ENCODE data around the gene NUP85.

GRCh38 chr17:75244133-75244866 is 38.8 kb downstream of the NUP85 start:
- TF ChIP-seq CTCF (IDR thresholded peaks at IDR 0.05; ENCODE audit: insufficient read depth, low read length) (no peak), POLR2AphosphoS5 (IDR thresholded peaks at IDR 0.05; ENCODE audit: low read depth) (peak; percentile 87), REST (IDR thresholded peaks at IDR 0.05; ENCODE audit: insufficient replicate concordance, low read depth) (no peak), GABPA (IDR thresholded peaks at IDR 0.05; ENCODE audit: low read depth) (peak; percentile 17; the same call in 1 of the 2 replicates), SPI1 (IDR thresholded peaks at IDR 0.05; ENCODE audit: borderline replicate concordance, low read depth) (peak; percentile 78; the same call in 1 of the 2 replicates)
